ENCODE measurements around the gene TNFRSF13B. TPM values are rescaled to one million over a fixed set of nuclear protein-coding genes. Genes with fewer than 3 reads are reported as not detected.

Gene TNFRSF13B
- total RNA-seq, 1 experiment from 2014 or later, result not detected

GRCh38 chr17:16924696-16925440 is 47.0 kb downstream of the TNFRSF13B start:
- Histone ChIP-seq H3K4me1 (replicated peaks; ENCODE audit: insufficient read depth) (no peaks in the 10 kb centered on the region), H3K36me3 (ENCODE audit: low read depth) (no peaks in the 10 kb centered on the region), H3K79me2 (ENCODE audit: low read depth) (no peaks in the 10 kb centered on the region), H3K27me3 (ENCODE audit: insufficient read depth, low read depth) (no peaks in the 10 kb centered on the region), H3K4me2 (no peak overlapping the region), H4K20me1 (ENCODE audit: insufficient read depth) (no peaks in the 10 kb centered on the region), H3K4me3 (no peak overlapping the region), H3K9me3 (ENCODE audit: insufficient read depth, low read depth) (peaks cover 3% of the 10 kb centered on the region; the same call in 1 of the 2 replicates), H3K9me2 (ENCODE audit: insufficient read depth) (no peaks in the 10 kb centered on the region), H2AFZ (no peak overlapping the region), H3K27ac (no peak overlapping the region), H3F3A (ENCODE audit: insufficient read depth, low read depth) (no peaks in the 10 kb centered on the region)
- ChIA-PET CTCF (no interaction called here), POLR2A (ENCODE audit: unreplicated experiment) (interaction anchor here (0.8 kb wide), 1 partner anchor 18 kb away, joined by 3 read pairs; no protein-coding TSS in a partner anchor)
- no TSS peak for BruUV-seq (replicated peaks)
- no peak for TF ChIP-seq EZH2 (IDR thresholded peaks at IDR 0.05; ENCODE audit: low read depth)
- TF ChIP-seq CTCF (conservative IDR thresholded peaks at IDR 0.05), result no peak
- DNase-seq, result no peak
- intact Hi-C loops (cut with micrococcal nuclease; ENCODE audit: unreplicated experiment), result no loop called here

GRCh38 chr17:16923904-16924695 is 47.8 kb downstream of the TNFRSF13B start:
- no peaks in the 10 kb centered on the region for H3K36me3 ChIP-seq (ENCODE audit: low read depth)
- intact Hi-C loops (cut with micrococcal nuclease; ENCODE audit: unreplicated experiment), result no loop called here
- CTCF ChIA-PET, result no interaction called here

More at GRCh38 chr17:16923904-16924695, 47.8 kb downstream of the TNFRSF13B start:
- Histone ChIP-seq H3K9me3 (ENCODE audit: insufficient read depth, low read depth) (peaks cover 3% of the 10 kb centered on the region; the same call in 1 of the 2 replicates), H2AFZ (no peak overlapping the region), H4K20me1 (ENCODE audit: insufficient read depth) (no peaks in the 10 kb centered on the region), H3K27me3 (ENCODE audit: insufficient read depth, low read depth) (no peaks in the 10 kb centered on the region), H3K4me2 (no peak overlapping the region), H3K9me2 (ENCODE audit: insufficient read depth) (no peaks in the 10 kb centered on the region), H3K79me2 (ENCODE audit: low read depth) (no peaks in the 10 kb centered on the region), H3K4me3 (no peak overlapping the region), H3K4me1 (replicated peaks; ENCODE audit: insufficient read depth) (no peaks in the 10 kb centered on the region), H3F3A (ENCODE audit: insufficient read depth, low read depth) (no peaks in the 10 kb centered on the region), H3K27ac (no peak overlapping the region)
- POLR2A ChIA-PET (ENCODE audit: unreplicated experiment), result interaction anchor here (0.8 kb wide), 1 partner anchor 17 kb away, joined by 3 read pairs; no protein-coding TSS in a partner anchor
- TF ChIP-seq CTCF (conservative IDR thresholded peaks at IDR 0.05) (no peak), EZH2 (IDR thresholded peaks at IDR 0.05; ENCODE audit: low read depth) (no peak)
- DNase-seq, result no peak
- no TSS peak for BruUV-seq (replicated peaks)
